GM21529 (cell line): ENCODE results near the gene PRIM1.
"Not testable (repeated sequence)": the region's sequence is repeated elsewhere in the genome, so short reads cannot be mapped to it uniquely, and the experiment has no call there.

Experiments
- ATAC-seq: cut with Tn5 transposase; IDR thresholded peaks from one replicate; pipeline ENCODE4 v1.9.1; 2021; ENCODE audit not compliant: unreplicated experiment

The PRIM1 gene

DNA sequence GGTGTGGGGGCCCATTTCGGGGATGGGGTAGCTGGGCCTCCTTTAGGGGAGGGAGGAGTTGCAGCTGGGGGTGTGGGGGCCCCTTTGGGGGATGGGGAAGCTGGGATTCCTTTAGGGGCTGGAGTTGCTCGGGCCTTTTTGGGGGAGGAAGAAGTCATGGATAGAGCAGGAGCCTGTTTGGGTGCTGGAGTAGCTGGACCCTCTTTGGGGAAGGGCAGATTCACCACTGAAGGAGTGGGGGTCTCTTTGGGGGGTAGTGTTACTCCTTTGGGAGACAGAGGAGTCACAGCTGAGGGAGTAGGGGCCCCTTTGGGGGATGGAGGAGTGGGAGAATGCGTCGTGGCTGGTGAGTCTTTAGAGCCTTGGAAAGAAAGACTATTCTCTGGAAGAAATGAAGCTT is 33.5 kb downstream of the PRIM1 start:
- no peak for ATAC-seq

DNA sequence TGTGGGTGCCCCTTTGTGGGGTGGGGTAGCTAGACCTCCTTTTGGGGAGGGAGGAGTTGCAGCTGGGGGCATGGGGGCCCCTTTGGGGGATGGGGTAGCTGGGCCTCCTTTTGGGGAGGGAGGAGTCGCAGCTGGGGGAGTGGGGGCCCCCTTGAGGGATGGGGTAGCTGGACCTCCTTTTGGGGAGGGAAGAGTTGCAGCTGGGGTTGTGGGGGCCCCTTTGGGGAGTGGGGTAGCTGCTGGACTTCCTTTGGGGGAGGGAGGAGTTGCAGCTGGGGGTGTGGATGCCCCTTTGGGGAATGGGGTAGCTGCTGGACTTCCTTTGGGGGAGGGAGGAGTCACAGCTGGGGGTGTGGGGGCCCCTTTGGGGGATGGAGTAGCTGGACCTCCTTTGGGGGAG is 34.0 kb downstream of the PRIM1 start:
- no peak for ATAC-seq

DNA sequence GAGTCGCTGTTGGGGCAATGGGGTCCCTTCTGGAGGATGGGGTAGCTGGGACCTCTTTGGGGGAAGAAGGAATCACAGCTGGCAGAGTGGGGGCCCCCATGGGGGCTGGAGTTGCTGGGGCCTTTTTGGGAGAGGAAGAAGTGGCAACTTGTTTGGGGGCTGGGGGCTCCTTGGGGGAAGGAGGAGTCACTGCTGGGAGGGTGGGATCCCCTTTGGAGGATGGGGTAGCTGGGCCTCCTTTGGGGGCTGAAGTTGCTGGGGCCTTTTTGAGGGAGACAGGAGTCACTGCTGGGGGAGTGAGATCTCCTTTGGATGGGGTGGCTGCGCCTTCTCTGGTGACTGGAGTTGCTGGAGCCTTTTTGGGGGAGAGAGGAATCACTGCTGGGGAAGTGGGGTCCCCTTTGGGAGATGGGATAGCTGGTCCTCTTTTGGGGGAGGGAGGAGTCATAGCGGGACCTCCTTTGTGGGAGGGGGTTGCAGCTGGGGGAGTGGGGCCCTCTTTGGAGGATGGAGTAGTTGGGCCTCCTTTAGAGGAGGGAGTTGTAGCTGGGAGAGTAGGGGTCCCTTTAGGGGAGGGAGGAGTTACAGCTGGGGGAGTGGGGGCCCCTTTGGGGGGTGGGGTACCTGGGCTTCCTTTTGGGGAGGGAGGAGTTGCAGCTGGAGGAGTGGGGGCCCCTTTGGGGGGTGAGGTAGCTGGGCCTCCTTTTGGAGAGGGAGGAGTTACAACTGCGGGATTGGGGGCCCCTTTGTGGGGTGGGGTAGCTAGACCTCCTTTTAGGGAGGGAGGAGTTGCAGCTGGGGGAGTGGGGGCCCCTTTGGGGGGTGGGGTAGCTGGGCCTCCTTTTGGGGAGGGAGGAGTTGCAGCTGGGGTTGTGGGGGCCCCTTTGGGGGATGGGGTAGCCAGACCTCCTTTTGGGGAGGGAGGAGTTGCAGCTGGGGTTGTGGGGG is 34.9 kb downstream of the PRIM1 start:
- no peak for ATAC-seq

DNA sequence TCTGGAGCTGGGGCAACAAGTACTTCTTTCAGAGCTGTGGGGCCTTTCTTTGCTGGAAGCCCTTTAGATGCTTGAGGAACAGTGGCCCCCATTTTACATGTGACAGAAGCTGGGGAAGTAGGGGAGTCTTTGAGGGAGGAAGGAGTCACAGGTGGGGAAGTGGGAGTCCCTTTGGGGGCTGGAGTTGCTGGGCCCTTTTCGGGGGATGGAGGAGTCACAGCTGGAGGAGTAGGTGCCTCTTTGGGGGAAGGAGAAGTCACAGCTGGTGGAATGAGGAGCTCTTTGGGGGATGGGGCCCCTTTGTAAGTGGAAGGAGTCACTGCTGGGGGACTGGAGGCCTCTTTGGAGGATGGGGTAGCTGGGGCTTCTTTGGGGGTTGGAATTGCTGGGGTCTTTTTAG is 35.7 kb downstream of the PRIM1 start:
- ATAC-seq, result no peak

DNA sequence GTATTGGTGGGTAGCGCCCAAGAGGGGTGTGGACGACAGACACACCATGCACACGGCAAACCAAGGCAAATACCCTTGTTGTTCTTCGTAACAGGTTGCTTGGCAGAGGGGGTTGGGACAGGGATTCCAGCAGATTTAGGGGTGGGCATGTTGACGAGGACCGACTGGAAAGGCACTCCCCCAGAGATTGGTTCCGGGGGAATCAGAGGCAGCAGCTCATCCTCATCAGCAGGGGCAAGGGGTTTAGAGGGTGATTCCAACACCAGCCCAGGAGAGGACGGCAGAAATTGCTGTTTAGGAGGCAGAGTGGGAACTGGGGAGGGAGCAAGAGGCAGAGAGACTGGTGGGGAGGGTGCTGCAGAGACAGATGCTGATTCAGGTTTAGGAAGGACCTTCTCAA is 36.3 kb downstream of the PRIM1 start:
- no peak for ATAC-seq

DNA sequence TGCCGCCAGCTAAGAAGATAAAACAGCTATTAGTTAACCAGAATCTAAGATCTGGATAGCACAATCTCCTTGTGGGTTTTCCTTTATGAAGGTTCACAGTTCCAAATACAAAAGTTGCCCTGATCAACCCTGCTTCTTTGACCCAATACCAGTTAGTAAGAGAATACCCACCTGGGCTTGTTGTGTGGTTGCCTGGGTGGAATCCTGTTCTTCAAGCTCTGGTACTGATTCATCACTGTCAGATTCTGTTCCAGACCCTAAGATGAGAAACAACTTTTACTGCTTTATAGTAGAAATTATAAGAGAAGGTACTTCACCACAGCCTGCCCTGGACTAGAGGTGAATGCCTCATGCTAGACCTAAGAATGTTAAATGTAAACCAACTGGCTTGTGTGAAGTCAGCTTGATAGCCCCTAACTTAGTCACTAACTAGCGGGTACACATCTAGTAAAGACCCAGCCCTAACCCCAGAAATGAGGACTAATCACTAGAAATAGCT is 37.6 kb downstream of the PRIM1 start:
- ATAC-seq, result no peak

DNA sequence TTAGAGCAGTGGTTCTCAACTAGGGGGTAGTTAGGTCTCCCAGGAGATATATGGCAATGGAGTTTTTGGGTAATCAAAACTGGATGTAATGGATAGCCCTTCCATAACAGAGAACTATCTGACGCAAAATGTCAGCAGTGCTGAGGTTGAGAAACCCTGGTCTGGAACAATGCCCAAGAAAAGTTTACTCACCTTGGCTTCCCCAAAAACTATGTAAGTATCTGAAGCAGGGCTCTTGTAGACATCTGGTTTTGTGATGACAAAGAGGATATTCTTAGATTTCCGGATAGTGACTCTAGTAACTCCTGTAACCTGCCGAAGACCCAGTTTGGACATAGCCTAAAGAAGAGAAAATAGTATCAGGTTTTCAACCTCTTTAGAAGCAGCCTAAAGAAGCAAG is 38.8 kb downstream of the PRIM1 start:
- ATAC-seq, result no peak

DNA sequence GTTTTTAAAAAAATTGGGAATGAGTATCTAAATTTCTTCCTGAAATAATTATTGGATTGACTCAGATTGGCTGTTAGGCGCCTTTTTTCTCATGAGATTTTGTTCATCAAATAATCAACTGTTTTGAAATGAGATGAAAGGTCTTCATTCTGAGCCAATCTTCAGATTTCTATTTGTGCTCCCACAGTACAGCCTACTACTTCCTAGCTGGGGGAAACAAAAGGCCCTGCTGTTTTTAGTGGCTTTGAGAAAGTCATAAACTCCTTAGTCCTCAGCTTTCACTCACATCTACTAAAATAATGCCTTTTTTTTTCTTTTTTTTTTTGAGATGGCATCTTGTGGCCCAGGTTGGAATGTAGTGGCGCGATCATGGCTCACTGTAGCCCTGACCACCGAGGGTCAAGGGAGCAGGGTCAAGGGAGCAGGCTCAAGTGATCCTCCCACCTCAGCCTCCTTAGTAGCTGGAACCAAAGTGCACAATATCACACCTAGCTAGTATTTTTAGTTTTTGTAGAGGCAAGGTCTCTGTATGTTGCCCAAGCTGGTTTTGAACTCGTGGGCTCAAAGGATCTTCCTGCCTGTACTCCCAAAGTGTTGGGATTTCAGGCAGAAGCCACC is 42.3 kb downstream of the PRIM1 start:
- ATAC-seq, result no peak

DNA sequence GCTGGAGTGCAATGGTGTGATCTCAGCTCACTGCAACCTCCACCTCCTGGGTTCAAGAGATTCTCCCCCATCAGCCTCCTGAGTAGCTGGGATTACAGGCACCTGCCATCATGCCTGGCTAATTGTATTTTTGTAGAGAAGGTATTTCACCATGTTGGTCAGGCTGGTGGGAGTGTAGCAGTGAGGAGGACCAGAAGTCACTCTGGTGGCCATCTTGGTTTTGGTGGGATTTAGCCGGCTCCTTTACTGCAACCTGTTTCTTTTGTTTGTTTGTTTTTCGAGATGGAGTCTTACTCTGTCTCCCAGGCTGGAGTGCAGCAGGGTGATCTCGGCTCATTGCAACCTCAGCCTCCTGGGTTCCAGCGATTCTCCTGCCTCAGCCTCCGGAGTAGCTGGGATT is 47.6 kb downstream of the PRIM1 start:
- ATAC-seq, result not testable (repeated sequence)

DNA sequence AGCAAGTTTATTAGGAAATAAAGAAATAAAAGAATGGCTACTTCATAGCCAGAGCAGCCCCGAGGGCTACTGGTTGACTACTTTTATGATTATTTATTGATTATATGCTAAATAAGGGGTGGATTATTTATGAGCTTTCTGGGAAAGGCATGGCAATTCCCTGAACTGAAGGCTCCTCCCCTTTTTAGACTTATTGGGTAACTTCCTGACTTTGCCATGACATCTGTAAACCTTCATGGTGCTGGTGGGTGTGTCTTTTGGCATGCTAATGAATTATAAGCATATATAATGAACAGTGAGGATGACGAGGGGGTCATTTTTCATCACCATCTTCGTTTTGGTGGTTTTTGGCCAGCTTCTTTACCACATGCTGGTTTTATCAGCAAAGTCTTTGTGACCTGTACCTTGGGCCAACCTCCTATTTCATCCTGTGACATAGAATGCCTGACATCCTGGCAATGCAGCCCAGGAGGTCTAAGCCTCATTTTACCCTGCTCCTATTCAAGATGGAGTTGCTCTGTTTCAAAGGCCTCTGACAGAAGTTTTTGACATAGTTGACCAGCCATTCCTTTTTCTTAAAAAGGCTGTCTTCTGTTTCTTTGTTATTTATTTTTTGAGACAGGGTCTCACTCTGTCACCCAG is 53.0 kb downstream of the PRIM1 start:
- no peak for ATAC-seq

DNA sequence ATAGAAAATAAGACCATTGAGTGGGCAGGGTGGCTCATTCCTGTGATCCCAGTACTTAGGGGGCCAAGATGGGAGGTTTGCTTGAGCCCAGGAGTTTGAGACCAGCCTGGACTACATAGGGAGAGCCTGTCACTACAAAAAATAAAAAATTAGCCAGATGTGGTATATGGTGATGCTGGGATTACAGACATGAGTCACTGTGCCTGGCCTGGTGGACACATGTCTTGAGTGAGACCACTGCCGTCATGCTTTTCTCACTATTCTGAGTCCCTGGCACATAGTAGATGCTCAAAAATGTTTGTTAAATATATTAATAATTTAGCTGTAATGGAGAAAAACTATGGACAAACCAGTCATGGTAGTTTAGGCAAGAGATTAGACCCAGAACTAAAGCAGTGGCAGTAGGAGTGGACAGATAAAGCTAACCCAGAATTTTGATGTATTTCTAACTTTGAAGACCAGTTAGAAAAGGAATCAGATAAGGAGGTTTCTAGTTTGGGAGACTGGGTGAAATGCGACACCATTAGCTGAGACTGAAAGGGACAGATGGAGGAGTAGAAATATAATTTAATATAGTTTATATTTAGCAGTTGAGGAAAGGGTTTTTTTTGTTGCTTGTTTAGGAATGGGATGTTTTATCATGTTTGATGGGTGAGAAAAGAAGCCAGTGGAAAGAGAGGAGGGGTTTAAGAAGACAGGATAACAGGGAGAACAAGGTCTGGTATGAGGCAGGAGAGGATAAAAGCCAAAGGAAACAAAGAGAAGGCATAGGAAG is 56.6 kb downstream of the PRIM1 start:
- no peak for ATAC-seq

DNA sequence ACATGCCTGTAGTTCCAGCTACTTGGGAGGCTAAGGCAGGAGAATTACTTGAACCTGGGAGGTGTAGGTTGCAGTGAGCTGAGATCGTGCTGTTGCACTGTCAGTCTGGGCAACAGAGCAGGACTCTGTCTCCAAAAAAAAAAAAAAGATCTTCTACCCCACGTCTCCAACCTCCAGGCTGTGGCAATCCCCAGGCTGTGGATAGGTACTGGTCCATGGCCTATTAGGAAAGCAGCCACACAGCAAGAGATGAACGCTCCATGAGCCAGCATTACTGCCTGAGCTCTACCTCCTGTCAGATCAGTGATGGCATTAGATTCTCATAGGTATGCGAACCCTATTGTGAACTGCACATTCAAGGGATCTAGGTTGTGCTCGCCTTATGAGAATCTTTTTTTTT is 58.0 kb downstream of the PRIM1 start:
- ATAC-seq, result no peak

DNA sequence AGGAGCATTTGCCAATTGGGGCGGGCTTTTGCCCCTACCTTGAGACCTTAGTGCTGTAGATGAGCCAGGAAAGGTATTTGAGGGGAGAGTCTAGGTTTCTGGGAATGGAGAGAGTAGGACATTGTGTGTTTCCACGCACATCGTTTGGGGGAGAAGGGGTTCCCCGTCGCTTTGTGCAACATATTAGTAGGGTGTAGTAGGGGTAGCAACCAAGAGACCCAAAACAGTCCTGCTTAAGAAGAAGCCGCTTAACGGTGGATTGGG is 63.3 kb downstream of the PRIM1 start:
- ATAC-seq, result no peak

DNA sequence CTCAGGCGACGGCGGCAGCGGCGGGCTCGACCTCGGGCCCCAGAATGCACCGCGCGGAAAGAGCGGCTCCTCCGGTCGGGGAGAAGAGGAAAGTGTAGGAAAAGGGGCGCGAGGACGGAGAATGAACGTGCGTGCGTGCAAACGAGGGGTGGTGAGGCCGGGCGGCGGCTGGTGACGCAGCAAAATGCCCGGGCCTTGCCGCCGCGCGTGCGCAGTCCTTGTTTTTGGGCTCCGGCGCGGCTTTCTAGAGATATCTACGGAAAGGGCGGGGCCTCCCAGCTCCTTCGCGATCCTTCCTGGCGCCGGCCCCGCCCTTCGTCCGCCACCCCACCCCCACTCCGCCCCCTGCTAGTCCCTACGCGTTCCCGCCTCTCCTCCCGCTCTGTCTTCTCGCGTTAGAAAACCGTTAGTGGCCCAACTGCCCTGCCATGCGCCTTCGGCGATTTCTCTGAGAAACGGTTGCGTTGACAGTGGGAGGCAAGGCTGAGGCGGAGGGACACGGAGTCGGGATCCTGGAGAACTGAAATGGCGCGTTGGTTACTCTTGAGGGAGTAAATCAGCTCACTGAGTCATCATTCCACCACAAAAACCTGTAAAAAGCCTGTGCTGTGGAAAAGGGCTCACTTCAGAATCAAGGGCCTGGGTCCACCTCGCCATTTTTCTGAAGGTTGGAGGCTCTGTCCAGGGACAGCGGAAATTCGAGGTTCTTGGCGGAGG is 63.8 kb downstream of the PRIM1 start, which contains the start of gene PTGES3:
PTGES3 (minus strand) TSS at position 156 of the 717 bp plus-strand sequence. CDS start 285 bp downstream, outside the sequence.
- ATAC-seq, result peak; percentile 55

DNA sequence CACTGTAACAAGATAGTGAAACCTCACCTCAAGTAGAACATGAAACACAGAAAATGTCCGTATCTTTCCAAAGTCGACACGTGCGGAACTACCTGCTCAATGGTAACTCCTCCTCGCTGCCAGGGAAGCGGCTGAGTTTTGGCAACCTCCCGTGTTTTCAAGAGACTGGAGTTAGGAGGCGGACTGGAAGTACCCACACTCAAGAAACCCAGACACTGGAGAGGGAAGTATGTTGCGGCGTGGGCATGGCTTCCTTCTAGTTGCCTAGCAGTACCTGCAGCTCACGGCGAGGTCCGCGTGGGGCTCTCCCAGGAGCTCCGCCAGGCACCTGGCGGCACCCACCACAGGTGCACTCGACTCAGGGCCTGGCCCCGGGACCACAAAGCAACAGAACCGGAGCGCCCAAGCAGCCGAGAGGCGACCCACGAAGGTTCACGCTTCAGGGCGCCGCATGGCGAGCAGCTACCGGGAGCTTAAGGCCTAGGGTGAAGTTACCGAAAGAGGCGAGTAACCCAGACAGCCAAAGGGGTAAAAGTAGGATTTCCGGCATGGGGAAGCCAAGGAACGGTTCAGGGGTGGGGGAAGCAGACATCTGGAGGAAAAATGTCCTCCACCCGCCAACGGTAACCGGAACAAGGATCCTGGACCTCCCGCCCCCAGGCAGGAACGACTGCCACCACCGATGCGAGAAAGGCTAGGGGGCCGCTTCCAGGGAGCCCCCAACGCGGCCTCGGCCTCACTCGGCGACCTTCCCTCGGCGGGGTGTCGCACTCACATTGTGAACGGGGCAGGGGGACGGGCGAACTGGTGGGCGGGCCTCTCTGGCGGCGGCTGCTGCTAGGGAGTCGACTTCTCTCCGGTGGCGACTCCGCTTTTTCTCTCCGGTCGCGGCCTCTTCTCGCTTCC is 64.6 kb downstream of the PRIM1 start:
- peak; percentile 5 for ATAC-seq

DNA sequence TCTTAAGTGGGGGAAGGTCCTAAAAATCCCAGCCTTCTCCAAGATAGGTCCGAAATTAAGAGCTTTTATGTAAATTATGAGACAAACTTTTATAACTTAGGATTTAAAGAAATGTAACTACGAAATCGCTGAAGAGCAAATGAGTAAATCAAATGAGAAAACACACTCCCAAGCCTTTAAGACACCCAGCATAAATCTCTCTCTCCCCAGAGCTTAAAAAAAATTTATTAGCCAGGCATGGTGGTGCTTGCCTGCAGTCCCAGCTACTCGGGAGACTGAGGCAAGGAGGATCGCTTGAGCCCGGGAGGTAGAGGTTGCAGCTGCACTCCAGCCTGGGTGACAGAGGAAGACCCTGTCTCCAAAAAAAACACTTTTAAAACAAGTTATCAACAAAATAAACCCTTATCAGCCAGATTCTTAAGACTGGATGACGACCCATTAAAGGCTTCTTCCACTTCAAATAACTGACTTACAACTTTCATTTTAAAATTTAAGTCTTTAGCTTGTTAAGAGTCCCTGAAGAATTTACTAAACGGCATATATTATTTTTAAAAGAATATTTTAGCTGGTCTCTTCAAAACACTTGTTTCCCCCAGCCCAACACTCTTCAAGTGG is 67.3 kb downstream of the PRIM1 start:
- no peak for ATAC-seq

DNA sequence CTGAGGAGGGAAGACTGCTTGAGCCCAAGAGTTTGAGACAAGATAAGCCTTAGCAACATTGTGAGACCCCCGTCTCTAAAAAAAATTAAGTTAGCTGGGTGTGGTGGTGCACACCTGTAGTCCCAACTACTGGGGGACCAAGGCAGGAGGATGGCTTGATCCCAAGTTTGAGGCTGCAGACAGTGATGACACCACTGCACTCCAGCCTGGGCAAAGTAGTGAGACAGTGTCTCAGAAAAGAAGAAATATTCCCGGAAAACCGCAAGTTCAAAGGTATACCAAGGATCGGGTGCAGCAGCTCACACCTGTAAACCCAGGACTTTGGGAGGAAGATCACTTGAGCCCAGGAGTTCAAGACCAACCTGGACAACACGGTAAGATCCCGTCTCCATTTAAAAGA is 69.8 kb downstream of the PRIM1 start:
- no peak for ATAC-seq
